ENCODE data around the gene JARID2.
"Not testable (repeated sequence)": the region's sequence is repeated elsewhere in the genome, so short reads cannot be mapped to it uniquely, and the experiment has no call there.

JARID2 gene

DNA sequence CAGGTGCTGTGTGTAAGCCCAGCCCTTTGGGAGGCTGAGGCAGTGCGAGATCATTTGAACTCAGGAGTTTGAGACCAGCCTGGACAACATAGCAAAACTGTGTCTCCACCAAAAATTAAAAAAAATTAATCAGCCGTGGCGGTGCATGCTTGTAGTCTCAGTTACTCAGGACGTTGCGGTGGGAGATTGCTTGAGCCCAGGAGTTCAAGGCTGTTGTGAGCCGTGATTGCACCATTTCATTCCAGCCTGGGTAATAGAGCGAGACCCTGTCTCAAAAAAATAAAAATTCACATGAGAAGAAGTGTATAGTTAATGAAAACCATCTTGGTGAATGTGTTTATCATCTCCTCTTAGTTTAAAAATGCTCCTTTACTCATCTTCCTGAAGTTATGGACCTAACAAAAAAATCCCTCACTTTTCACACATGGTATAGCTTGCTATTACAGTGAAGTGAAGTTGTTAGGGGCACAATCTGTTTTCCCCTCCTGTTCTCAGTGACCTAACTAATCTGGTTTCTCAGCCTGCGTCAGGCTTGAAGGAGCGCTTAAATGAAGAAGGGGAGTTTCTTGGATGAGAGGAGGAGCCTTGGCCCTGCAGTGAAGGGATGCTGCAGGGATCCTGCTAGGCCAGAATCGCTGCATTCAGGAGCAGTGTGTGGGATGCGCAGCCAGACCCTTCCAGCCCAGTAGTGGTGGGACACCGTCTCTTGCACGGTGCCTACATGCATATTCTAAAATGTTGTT is 45.3 kb downstream of the JARID2 start:
- DNase-seq: no peak

DNA sequence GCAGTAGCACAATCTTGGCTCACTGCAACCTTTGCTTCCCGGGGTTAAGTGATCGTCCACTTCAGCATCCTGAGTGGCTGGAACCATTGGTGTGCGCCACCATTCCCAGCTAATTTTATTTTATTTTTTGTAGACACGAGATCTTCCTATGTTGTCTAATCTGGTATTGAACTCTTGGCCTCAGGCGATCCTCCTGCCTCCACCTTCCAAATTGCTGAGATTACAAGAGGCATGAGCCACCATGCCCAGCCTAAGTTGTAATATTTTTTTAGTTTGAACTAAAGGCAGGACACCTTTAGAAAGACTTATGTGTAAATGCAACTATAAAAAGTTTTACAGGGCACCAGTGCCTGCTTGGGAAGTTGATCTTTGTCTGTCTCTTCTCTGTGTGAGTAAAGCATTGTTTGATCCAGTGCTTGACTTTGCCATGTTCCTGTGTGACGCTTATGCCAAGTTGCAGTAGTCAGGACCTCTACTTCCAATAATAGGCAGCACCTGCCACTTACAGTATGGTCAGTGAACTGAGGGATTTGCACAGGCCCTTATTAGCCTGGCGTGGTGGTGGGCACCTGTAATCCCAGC is 46.9 kb downstream of the JARID2 start:
- no peak for DNase-seq

DNA sequence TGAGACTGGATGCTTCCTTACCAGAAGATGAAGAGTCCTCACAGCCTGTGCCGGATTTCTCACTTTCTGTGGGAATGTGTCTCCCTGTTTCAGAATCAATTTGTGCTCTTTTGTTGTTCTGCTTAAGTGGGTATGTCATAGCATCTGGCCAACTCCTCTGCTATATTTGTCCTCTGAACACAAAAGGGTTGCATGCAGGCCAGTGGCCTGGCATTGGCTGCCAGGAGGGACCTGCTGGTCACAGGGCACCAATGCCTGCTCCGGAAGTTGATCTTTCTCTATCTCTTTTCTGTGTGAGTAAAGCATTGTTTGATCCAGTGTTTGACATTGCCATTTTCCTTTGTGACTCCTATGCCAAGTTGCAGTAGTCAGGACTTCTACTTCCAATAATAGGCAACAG is 47.8 kb downstream of the JARID2 start:
- DNase-seq: no peak

DNA sequence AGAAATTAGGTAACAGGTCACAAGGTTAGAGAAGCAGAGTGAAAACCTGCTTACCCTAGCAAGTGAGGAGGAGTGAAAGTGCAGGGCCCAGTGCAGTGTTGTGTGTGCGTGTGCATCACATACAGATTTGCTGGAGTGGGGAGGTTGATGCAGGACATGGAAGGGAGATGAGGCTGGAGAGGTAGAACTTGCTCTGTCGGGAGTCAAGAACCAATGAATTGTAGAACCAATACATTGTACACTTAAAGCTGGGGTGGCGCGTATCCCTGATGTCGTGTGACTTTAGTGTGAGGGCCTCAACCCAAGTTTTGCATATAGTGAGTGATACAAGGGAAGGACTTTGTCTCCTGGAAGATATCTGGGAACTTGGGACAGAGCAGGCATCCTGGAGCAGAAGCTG is 48.6 kb downstream of the JARID2 start:
- DNase-seq: no peak

DNA sequence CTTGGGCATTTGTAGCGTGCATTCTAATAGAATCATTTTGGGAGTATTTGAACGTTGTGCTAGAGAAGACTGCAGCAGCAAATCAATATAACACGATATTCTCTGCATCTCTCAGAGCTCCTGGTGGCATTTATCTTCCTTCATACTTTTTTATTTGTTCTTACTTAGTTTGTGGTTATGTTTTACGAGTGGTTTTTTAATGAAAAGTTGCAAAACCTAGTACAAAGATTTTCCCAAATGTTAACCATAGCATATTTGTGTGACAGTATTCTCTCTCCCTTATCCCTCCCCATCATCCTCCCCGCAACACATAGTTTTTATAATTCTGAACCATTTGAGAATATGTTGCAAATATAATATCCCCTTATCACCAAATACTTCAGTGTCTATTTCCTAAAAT is 50.4 kb downstream of the JARID2 start:
- no peak for DNase-seq

DNA sequence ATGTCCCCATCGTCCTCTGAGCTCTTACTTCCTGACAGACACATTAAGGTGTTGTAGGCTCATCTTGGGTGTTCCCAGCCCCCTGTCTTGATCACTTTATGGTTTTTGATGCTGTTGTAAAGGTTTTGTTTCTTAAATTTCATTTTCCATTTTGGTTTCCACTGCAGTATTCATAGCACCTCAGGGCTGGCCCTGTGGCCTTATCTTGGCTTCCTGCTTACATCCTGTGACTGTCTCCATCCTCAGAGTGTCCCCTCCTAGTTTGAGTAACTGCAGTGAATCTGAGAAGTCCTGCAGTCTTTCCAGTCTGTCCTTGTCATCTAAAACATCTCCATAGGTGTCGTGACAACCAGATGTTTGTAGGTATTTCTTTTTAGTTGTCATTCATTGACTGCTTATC is 50.9 kb downstream of the JARID2 start:
- no peak for DNase-seq

DNA sequence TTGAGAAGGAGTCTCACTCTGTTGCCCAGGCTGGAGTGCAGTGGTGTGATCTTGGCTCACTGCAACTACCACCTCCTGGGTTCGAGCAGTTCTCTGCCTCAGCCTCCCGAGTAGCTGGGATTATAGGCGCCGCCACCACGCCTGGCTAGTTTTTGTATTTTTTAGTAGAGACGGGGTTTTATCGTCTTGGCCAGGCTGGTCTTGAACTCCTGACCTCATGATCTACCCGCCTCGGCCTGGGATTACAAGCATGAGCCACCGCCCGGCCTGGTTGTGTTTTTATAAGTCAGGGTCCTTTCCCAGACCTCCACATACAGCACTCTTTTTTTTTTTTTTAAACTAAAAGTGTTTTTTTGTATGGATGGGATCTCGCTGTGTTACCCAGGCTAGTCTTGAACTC is 51.3 kb downstream of the JARID2 start:
- DNase-seq: not testable (repeated sequence)

DNA sequence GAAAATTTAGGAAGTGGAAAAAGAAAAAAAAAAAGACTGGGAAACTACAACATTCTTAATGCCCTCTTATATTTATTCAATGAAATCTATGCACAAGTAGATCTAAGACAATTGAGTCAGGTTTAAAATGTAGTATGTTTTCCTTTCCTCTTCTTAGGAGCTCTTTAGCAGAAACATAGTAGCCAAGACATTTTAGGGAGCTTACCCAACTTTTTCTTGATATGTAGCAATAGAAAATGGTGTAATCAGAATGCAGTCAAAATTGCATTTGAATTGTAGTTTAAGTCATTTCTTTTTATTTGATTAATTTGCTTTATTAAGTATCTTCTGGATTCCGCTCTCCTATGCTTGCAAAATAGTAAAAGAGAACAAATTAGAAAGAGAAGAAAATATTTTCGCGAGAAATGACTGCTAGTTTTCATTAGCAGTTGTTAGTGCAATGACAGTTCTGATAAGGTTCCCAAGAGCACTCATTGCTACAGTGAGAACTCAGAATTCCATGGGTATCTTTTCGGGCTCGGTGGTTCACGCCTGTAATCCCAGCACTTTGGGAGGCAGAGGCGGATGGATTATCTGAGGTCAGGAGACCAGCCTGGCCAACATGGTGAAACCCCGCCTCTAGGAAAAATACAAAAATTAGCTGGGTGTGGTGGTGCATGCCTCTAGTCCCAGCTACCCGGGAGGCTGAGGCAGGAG is 52.2 kb downstream of the JARID2 start:
- DNase-seq: no peak

DNA sequence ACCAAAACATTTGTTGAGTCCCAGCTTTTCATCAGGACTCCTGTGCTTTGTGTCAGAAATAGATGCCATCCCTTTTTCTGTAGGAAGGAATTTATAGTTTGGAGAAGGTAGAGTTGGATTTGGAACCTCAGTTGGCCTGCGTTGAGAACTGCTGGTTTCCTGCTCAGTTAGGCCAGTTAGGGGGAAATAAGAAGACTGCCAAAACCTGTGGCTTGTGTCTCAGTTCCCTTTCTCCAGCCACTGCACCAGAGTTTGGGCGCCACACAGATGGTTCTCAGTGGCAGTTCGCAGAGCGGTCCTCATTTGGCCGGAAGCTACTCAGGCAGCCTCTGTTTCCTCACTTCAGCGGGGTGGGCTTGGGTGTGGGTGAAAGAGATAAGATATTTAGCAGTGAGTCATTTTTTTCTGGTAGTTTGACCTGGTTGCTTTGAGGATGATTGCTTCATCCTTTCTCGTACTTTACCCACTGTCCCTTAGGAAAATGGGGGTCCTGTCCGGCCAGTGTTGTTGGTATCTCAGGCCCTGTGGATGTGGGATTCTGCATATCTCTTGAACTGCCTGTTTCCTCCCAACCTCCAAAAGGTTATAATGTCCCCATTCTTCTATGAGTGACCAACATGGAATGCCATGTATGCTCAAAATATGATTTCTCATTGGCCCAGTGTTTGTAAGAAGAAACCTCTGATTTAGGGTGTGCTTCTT is 53.7 kb downstream of the JARID2 start:
- peak; percentile 60 for DNase-seq

DNA sequence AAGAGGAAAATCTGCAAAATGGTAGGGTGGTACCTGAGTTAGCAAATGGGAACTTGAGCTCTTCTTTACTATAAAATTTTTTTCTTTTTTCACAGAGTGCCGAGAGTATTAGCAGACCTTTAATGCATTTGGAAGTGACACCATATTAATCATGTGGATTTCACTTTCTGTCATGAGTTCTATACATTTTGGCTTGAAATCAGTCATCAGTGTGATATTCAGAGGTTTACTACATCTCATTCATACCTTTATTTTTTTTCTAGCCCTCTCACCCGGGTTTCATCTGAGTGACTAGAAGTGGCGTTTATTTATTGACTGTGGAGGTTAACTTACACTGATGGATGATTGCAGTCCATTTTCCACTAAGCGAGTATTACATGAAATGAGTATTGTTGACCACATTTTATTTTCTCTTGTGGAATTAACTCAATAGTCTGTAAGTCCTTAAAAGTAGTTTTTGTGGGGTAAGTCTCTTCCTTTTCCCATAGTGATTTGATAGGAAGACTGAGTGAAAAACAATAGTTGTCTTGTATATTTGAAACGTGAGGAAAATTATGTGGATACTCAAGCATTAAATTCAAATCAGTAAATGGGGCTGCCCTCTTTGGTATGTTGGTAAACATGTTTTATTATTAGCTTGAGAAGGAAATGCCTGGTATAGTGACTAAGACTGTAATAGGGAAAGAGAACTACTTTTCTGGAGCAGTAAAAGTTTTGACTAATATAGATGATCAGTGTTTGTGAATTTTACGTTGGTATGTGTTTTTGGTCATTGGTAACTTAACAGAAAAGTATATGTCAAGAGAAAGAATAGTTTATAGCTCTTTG is 55.5 kb downstream of the JARID2 start:
- DNase-seq: no peak

DNA sequence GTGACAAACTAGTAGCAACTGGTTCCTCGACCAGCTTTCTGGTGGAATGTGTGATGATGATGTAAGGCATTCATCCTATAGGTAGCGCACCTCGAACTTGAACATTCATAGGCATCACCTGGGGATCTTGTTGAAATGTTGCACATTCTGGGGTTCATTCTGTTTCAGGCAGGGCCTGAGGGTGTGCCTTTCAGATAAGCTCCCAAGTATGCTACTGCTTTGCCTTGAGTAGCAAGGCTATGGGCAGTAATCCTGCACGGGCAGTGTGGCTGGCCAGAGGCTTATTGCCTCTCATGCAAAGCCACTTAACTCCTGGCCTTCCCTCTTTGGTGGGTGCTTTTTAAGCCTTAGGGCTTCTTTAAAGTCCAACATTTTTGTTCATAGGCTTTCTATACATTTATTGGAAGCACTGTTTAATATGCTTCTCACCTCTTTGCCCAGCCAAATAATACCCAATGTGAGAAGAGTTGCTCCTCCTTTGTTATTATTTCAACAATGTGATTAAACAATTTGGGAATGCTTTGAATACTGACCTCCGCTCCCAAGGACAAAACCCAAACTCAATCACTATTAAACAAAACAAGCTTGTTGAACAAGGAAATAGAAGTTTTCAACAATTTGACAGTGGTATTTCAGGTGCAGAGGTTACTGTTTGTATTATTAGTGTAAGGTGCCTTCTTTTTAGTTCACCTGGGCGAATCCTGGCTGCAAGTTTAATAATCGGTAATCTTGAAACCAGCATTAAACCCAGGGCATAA is 57.5 kb downstream of the JARID2 start:
- DNase-seq: no peak

DNA sequence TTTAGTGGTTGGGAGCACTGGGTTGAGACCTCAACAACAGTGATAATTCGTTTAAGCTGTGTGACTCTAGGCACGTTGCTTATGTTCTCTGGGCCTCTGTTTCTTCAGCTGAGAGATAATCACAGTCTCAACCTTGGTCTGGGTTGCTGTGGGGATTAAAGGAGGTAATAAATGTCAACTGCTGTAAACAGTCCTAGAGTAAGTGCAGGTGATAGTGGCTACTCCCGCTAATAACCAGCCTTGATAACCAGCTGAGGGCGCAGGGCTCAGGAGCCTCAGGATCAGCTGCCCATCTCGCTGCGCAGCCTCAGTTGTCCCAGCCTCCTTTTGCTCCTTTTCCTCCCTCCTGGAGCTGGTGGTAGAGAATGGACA is 58.0 kb downstream of the JARID2 start:
- DNase-seq: no peak

DNA sequence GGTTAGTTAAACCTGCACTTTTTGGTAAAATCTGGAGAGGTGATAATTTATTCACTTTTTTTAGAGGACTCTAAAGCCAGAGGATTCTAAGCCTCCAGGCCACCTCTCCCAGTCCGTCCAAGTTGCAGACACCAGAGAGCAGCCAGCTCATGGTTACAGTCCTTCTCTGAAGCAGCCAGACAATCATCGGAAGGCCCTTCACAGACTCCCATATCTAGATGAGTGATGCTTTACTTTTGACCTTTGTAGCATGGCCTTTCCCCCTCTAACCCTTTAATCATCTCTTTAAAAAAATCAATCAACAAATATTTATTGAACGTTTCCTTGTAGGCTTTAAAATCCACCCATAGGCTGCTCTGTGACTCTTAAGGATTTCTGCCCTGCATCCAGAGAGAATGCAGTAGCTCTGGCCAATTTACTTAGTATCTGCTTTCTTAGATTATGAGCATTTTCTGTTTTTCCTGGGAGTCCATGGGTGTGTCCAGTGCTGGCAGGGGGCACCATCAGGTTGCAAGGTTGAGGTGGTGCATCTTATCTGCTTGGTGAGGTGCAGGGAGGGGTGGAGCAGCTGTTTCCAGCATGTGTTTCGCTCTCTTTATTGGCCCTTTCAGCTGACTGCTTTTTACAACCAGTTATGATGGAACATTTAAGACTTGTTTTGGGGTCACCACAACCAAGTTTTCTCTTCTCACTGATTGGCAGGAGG is 58.6 kb downstream of the JARID2 start:
- no peak for DNase-seq

DNA sequence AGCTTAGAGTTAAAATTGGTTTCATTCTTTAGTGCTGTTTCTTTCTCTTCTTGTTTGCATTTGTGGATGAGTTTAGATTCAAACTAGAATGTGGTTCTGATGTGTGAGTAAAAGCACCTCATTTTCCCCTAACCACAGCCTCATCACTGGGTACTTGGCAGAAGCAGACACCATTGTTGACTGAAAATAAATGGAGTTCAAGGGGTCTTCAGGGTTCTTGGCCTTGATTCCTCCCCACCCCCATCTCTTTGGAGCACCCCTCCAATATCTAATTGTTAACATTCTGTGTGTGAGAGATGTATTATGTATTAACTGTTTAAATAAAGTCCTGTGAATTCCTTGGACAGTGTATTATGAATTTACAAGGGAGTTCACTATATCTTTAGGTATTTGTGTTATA is 59.6 kb downstream of the JARID2 start:
- DNase-seq: no peak

DNA sequence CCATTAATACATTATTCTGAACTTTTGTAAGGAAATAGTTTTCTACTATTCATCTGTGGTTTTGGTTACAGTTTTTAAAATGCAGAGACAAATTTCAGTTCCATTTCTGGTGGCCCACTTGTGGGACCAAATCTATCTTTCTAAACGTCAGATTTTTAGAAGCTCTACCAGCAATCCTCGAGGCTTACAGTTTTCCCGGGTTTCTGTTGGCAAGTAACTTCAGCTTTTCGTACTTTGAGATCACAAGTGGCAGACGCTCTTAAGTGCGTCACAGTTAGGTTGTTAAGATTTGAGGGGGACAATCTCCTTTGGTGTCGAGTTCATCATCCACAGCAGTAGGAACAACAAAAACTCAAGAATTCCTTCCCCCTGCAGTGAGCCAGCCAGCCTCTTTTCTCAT is 60.0 kb downstream of the JARID2 start:
- no peak for DNase-seq

DNA sequence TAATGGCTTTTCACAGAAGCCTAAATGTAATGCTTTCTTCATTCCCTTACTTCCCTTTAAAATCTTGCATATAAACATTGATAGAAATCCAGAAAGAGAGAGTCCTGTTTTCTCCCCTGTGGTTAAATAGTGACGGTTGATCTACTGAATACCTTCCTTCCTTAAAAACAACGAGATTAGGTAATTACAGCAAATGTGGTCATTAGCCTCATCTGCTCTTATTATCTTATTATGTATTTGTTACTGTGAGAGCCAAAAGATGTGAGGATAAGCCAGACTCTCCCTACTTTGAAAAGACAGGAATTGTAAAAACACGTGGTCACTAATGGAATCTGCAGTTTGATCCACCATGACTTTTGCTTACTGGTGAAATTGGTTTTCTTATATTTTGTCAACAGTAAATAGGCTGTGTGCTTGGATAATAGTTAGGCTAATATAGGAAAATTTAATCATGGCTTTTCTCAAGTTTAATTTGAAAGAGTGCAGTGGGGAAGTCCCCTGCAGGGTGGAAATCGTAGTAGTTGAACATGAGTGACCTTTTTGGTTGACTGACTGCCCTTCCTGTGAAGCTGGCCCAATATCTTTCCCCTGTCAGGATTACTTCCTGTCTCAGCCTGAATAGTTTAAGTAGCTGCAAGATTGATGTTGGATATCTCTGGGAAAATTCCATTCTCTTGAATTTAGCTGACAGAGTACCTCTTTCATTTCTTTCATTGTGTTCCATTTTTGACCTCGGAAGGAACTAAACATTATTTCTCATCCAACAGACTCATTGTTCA is 62.8 kb downstream of the JARID2 start:
- DNase-seq: peak; percentile 52

DNA sequence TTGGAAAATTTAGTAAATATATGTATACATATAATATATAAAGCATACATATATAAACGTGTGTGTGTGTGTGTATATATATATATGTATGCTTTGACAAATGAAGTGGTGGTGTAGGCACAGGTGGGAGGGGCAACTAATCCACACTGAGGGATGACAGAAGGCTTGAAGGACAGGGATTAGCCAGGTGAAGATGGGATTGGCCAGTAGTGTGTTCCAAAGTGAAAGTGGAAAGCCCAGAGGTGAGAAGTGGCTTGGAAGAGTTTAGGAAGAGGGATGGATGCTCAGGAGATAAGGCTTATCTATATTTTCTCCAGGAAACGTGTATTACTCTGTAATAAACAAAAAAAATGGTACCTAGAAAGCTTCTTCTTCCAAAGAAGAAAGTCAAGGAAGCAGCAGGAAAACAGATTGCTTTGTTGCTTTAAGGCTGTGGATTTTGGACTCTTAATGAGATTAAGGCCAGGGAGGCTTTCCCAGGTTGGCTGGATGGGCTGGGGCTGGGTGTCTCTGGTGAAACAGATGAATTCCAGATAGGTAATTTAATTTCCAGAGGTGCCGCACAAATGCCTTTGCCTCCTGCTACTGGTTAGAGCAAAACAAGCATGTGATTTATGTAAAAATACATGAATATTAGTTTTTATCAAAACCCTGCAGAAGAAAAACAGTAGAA is 63.9 kb downstream of the JARID2 start:
- DNase-seq: no peak

DNA sequence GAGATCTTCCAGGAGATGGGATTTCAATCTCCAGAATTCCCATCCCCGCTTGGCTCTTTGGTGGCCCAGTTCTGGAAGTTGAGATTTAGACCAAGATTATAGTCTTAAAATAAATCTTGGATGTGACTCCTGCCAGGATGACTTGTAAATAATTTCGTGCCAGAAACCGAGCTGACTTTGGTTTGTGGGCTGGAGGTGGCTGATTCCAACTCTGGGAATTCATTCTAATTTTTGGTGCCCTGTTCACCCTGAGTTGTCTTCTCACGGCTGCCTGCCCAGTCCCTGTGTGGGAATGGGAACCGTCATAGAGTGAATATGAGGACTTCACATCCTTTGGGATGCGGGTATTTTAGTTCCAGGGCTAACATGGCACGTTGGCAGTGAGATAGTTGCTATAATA is 64.8 kb downstream of the JARID2 start:
- no peak for DNase-seq

DNA sequence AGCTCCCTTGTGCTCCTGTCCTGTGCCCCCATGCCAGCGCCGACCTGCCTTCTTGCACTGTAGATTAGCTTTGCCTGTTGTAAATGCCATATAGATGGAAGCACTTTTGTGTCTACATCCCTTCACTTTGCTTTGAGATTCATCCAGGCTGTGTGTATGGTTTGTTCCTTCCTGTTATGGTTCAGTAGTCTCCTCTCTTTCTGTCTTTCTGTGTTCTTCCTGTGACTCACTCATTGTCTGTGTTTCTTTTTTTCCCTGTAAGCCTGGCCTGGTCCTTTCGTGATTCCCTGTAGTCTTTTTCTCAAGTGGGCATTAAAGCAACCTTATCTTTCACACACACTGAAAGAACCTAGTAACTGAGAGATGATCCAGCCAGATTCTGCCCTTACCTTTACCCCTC is 66.6 kb downstream of the JARID2 start:
- peak; percentile 39 for DNase-seq

DNA sequence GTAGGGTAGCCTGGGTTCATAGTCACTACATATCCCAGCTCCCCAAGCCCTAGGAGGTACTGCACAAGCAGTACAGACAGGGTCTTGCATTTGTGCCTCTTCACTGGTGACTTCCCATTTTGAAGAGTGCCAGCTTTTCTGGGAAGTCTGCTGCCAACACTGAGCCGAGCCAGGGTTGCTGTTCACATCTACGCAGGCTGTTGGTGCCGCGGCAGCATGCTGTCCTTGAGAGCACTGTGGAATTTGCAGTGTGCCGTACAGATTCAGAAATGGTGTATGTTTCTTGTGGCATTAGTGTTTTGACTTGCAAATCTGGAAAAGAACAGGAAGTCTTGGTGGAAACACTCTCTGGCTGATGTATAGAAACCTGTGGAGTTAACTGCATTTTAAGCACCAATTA is 67.5 kb downstream of the JARID2 start:
- DNase-seq: no peak

Data from fibroblast of skin of right biceps (primary cell).